ENCODE results near the gene IL16.
A peak's percentile ranks its signal among the peaks of the same experiment; 100 is the strongest.
"Not testable (repeated sequence)": the region's sequence is repeated elsewhere in the genome, so short reads cannot be mapped to it uniquely, and the experiment has no call there.

Gene IL16

GRCh38 chr15:81196576-81197254, at the start of gene IL16:
Gene IL16, plus strand, starts transcription at chr15:81196879. Its CDS starts 28,521 bp downstream, at chr15:81225400.
- FAIRE-seq (no peak), DNase-seq (ENCODE audit: low spot score) (no peak)

DNA sequence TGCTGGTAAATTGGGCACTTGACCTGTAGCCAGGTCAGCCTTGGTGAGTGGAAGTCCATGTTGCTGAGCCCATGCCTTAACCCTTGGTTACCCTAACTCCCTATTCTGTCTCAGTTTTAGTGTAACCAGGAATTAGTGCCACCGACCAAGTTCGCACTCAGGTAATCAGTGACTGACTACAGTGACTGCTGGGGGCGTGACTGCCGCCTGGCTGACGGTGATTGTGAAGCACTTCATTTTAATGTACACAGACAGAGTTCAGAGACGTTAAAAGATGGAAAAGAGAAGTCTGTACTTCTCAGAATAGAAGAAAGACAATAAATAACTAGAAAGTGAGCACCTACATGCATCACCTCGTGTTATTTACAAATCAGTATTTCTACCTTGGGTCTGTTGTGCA, 45.3 kb upstream of the IL16 start:
- no peak for FAIRE-seq
- no peak for DNase-seq (ENCODE audit: low spot score)

- DNase-seq (ENCODE audit: low spot score), result no peak
- no peak for FAIRE-seq
Observed at GRCh38 chr15:81152339-81152738, 44.3 kb upstream of the IL16 start.

DNA sequence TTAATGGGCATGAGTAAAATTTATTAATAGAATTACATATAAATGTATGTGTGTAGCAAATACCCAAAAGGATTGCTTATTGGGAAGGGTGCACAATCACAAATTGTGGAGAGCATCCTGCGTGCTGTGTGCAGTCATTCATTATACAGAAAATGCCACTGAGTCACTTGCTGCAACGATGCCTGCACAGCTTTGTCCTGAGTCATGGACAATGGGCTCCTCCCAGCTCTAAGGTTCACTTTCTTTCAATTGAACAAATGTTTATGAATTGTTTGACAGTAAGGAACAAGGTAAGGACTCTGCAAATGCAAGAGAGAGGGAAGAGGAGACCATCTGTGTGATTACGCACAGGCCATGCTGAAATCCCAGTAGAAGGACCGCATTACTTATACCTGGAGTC, 43.9 kb upstream of the IL16 start:
- DNase-seq (ENCODE audit: low spot score), result no peak
- no peak for FAIRE-seq

- DNase-seq (ENCODE audit: low spot score), result peak; percentile 15
Observed at GRCh38 chr15:81155375-81156218, 41.1 kb upstream of the IL16 start.

DNA sequence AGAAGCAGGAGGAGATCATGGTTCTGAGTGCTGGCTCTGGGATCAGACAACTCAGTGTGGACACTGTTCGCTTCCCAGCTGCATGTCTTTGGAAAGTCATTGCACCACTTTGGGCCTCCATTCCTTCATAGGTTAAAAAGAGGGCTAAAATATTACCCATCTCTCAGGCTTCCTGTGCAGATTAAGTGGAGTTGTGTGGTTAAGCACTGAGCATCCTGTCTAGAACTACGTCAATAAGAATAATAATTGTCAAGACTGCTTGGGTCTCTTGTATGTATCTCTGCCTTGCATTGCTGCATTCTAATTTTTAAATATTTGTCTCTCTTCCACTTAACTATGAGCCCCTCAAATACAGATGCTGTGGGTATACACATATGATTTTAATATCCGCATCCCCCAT, 40.4 kb upstream of the IL16 start:
- DNase-seq (ENCODE audit: low spot score), result no peak
- no peak for FAIRE-seq

More at GRCh38 chr15:81155375-81156218, 41.1 kb upstream of the IL16 start:
- no peak for FAIRE-seq

GRCh38 chr15:81157195-81157938, 39.3 kb upstream of the IL16 start:
- DNase-seq (ENCODE audit: low spot score) (no peak), FAIRE-seq (no peak)

DNA sequence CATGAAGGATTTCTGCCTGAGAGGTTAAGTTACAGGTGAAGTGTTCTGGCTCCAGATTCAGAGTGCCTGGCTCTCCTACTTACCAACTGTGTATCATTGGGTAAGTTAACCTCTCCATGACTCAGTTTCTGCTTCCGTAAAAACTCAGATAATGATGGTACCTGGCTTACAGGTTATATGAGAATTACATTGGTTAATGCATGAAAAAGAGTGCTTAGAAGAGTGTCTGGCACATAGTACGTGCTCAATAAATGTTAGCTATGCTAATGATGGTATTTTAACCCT, 38.8 kb upstream of the IL16 start:
- DNase-seq (ENCODE audit: low spot score) (no peak), FAIRE-seq (no peak)

- FAIRE-seq; DNase-seq (ENCODE audit: low spot score): not testable (repeated sequence)
Observed at GRCh38 chr15:81158561-81158960, 38.1 kb upstream of the IL16 start.

- FAIRE-seq (no peak), DNase-seq (ENCODE audit: low spot score) (no peak)
Observed at GRCh38 chr15:81160312-81161159, 36.1 kb upstream of the IL16 start.

GRCh38 chr15:81161160-81161673, 35.5 kb upstream of the IL16 start:
- DNase-seq (ENCODE audit: low spot score) (no peak), FAIRE-seq (no peak)

GRCh38 chr15:81161851-81162250, 34.8 kb upstream of the IL16 start:
- DNase-seq (ENCODE audit: low spot score) (no peak), FAIRE-seq (no peak)

GRCh38 chr15:81163961-81164800, 32.5 kb upstream of the IL16 start:
- no peak for FAIRE-seq
- DNase-seq (ENCODE audit: low spot score), result no peak

- DNase-seq (ENCODE audit: low spot score), result no peak
- no peak for FAIRE-seq
Observed at GRCh38 chr15:81165535-81165934, 31.1 kb upstream of the IL16 start.

DNA sequence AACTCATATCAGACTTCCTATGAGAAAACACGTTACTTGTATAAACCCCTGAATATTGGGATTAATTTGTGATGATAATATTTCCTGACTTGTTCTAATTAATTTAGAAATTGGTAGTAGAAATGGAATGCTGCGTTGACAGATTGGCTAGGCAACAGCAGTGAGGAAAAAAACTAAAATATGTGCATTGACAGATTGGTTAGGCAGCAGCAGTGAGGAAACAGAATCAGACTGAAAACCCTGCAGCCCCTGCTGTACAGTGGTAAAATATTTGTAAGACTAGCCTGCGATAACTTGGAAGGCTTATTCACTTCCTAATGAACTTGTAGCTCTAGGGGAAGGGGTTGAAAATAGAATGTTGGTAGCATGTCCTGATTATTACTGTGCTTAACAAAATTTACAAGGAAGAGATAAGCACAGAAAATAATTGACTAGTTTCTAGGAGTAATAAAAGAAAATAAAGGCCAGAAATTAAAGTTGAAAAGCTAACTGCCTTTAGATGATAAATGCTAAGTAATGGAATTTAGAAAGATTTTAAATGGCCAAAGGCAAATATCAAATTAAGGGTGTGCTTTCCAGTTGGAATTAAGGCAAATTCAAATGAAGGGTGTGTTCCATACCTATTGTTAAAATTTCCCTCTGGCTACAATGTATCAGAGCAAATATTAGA, 29.9 kb upstream of the IL16 start:
- FAIRE-seq (no peak), DNase-seq (ENCODE audit: low spot score) (no peak)

GRCh38 chr15:81168131-81168526, 28.6 kb upstream of the IL16 start:
- no peak for FAIRE-seq
- DNase-seq (ENCODE audit: low spot score), result no peak

DNA sequence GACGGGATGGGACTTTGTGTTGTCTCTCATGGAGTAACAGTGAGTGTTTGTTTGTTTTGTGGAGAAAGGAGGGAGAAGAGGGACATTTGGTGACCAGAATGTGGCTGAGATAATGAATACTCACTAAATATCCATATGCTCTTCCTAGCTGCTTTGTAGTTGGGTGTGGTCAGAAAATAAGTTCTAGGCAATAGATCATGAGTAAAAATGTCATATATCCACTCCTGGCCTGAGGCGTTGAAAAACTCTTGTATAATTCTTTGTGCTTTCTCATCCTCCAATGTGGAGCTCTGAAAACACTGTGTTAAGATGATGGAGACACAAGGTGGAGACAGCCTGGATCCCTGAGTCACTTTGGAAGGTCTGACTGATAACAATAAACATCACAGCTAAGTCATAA, 28.0 kb upstream of the IL16 start:
- DNase-seq (ENCODE audit: low spot score), result no peak
- no peak for FAIRE-seq

DNA sequence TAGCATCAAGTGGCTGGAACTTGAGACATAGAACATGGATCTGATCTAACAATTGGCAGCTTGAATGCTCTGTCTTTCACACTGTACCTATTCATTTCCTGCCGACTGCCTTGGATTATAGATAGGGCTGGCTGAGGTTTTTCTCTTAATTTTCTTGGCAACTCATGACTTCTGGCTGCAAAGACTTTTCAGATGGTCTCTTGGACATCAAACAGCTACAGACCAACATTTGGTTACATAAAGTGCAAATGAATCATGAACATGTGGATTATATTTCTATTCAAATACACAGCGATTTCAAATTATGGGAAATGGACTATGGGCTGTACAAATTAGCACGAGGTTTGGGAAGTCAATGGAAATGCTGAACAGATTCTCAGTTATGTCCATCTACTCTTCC, 26.2 kb upstream of the IL16 start:
- FAIRE-seq (no peak), DNase-seq (ENCODE audit: low spot score) (no peak)

DNA sequence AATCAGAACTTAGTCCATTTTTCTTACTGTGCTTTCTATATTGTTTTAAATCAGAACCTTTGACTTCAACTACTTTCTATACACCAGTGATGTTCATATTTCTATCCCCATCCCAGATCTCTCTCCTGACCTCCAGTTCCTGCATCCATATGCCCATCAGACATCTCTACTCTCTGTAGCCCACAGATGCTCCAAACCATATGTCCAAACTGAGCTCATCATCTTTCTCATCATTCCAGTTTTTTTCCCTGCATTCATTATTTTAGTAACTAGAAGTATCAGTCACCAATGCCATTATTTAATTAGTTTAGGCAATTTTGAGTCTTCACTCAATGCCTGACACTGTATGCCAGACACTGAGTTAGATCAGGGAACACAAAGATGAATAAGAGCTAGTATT, 25.4 kb upstream of the IL16 start:
- no peak for FAIRE-seq
- DNase-seq (ENCODE audit: low spot score), result no peak
